ENCODE results near the gene AXL.

GRCh38 chr19:41206926-41207750 lies 11.9 kb upstream of the AXL start:
- TF ChIP-seq EZH2phosphoT487 (IDR thresholded peaks at IDR 0.05; ENCODE audit: low read depth, severe bottlenecking, unreplicated experiment): no peak
- no peak for TF ChIP-seq CTCF (IDR thresholded peaks at IDR 0.05; ENCODE audit: poor library complexity)
- no peak for TF ChIP-seq EZH2 (IDR thresholded peaks at IDR 0.05; ENCODE audit: borderline replicate concordance)
